ENCODE data around the gene AOPEP. TPM values are rescaled to one million over a fixed set of nuclear protein-coding genes. Genes with fewer than 3 reads are reported as not detected.

AOPEP gene
- polyA plus RNA-seq, 6 donors from 2014 or later, result 5.2 to 11.8 (median 8.2) TPM

DNA sequence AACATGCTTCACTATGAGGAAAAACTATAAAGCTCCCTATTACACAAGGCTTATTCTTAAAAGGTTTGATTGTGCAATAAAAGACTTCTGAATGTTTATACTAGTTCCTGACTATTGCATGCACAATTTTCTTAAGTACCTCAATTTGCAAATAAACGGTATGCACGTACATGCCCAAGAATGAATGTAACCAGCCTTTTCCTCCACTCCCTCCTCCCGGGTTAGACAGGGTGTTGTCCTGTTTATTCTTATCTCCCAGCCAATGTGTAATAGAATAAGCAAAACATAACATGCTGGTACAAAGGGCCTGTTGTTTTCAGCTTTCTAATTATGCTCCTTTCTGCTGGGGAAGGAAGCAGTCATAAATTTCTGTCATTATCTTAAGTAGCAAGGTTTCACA, 79.1 kb downstream of the AOPEP start:
- Mint-ChIP-seq H3K4me1 (peaks cover 13 to 19% (median 13%) of the 10 kb centered on the region in 3 donors), H3K27me3 (no peaks in the 10 kb centered on the region), H3K4me3 (no peak overlapping the region), H3K36me3 (peaks cover 29 to 35% of the 10 kb centered on the region in 2 donors), H3K9me3 (no peaks in the 10 kb centered on the region), H3K27ac (peak overlapping the region in 3 of 6 donors; percentile 65 to 81 (median 80))
- ATAC-seq (ENCODE audit: low read depth in 2 of 2) (no peak), DNase-seq (no peak)

DNA sequence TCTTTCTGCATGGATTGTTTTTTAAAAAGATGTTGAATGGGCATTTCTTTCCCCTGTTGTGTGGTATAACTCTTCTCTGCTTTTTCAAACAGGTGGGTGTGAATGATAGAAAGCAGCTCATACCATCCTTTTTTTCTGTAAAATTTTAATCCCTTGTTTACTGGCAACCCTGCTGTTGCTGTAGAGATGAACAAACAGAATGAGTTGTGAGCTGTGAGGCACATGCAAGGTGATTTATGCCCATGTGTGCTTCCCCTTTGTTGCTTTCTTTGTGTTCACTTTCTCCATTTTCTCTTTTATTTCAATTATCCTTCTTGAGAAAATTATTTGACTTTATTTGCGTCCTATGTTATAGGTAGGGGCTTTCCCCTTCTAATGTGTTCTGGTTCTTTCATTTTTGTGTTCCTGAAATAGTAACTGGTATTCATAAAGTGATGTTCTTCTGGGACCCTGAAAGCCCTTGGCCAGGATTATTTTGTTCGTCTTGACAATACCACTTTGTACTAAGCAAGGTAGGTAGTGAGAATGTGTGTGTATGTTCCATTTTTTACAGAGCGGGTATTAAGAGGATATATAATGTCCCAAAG, 79.9 kb downstream of the AOPEP start:
- Mint-ChIP-seq H3K27me3 (no peaks in the 10 kb centered on the region), H3K4me3 (peak overlapping the region in 2 of 8 donors; percentile 1 to 7), H3K4me1 (peaks cover 13 to 19% (median 13%) of the 10 kb centered on the region in 3 donors), H3K27ac (peak overlapping the region in 5 of 6 donors; percentile 27 to 90 (median 81)), H3K9me3 (no peaks in the 10 kb centered on the region), H3K36me3 (peaks cover 23 to 27% of the 10 kb centered on the region in 2 donors)
- peak; percentile 18 for DNase-seq
- ATAC-seq (ENCODE audit: low read depth in 2 of 2), result peak; percentile 32 to 64

DNA sequence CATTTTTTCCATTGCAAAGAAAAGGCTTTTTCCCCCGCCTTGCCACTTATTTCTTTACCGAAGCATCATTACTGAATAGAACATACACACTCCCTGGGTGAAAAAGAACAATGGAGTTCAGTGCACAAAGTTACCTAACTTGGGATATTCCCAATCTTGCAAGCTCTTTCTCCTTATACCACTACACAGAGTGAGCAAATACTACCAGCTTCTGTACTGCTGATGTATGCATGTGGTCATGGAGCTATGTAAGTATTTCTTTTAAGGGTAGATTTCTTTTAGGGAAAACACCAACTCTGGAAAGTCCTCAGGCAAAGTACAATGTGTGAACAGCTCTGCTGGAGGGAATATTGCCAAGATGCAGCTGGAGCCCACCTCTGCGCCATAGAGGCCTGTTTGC, 81.1 kb downstream of the AOPEP start:
- Mint-ChIP-seq H3K4me1 (peaks cover 13 to 19% (median 13%) of the 10 kb centered on the region in 3 donors), H3K27me3 (no peaks in the 10 kb centered on the region), H3K9me3 (no peaks in the 10 kb centered on the region), H3K27ac (peak overlapping the region in 4 of 6 donors; percentile 37 to 72 (median 56)), H3K4me3 (peak overlapping the region in 1 of 8 donors; percentile 1), H3K36me3 (peaks cover 23 to 24% of the 10 kb centered on the region in 2 donors)
- ATAC-seq (ENCODE audit: low read depth in 2 of 2) (no peak), DNase-seq (no peak)

DNA sequence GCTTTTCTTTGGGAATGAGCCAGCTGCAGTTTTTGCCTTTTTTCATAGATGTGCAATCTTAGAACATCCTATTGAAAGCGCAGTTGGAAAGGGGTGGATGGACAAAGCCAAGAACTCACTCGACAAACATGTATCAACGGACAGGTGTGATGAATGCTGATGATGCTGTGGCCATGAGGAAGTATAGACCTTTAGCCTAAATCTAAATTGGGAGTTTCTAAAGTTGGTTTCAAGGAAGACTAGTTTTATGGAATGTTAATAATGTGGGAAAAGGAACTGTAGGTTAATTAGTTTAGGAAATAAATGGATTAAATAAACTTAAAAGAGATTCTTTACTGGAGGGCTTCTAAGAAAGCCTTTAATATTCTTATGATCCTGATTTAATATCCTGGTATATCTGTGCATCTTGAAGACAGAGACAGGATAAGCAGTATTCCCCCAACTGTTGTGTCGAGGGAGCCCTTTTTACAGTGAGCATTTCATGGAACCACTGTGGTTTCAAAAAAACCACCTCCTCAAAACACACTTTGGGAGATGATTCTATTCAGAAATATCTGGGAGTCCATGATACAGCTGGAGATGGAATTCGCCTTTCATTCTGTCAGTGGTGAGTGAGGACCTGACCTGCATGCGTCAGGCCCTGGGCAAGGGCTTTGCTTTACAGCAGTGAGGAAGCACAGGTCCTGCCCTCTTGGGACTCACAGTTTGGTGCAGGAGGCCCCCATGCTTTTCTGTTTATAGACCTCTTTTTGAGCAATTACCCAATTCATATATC, 82.6 kb downstream of the AOPEP start:
- Mint-ChIP-seq H3K4me1 (peaks cover 13 to 19% (median 16%) of the 10 kb centered on the region in 3 donors), H3K9me3 (no peaks in the 10 kb centered on the region), H3K27ac (peak overlapping the region in 1 of 6 donors; percentile 82), H3K36me3 (peaks cover 13 to 18% of the 10 kb centered on the region in 2 donors), H3K4me3 (no peak overlapping the region), H3K27me3 (no peaks in the 10 kb centered on the region)
- DNase-seq (no peak), ATAC-seq (ENCODE audit: low read depth in 2 of 2) (no peak)

DNA sequence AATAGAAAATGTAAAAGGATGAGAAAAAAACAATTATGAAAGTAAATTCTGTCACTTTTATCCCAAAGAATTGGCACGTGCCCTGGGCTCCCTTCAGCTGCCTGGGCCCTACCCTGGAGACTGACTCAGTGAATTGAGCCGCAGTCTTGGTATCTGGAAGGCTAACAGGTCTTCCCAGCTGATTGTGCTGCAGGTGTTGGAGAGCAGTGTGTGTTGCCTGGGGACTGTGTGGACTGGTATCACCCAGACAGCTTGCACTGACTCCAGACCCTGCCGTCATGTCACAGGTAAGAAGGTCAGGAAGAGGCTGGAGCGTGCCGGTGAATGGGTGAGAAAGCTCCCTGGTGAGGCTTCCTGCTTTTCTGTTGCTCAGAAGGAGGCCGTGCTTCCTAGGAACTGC, 83.3 kb downstream of the AOPEP start:
- DNase-seq (no peak), ATAC-seq (ENCODE audit: low read depth in 2 of 2) (no peak)
- Mint-ChIP-seq H3K27me3 (no peaks in the 10 kb centered on the region), H3K4me1 (peaks cover 13 to 19% (median 16%) of the 10 kb centered on the region in 3 donors), H3K9me3 (no peaks in the 10 kb centered on the region), H3K27ac (no peak overlapping the region), H3K4me3 (no peak overlapping the region), H3K36me3 (peaks cover 7 to 16% of the 10 kb centered on the region in 2 donors)

DNA sequence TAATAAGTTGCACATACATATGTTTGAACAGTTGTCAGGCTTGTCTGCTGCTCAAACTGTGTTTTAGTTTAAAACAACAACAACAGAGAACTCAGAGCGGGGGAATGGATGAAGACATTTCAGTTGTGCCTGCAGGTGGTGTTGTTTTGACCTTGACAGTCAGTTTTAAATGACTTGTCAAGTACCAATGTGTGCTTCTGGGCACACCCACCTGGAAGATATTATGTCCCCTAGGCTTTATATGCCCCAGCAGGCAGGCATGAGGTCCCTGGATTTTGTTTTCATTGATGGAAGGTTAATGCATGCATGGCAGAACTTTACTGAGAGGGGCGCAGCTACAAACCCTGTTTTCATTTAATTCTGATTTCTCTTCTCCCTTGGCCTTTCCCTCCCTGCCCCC, 84.6 kb downstream of the AOPEP start:
- Mint-ChIP-seq H3K27me3 (no peaks in the 10 kb centered on the region), H3K4me1 (peaks cover 8 to 16% (median 14%) of the 10 kb centered on the region in 3 donors), H3K36me3 (peaks cover 6 to 16% of the 10 kb centered on the region in 2 donors), H3K4me3 (no peak overlapping the region), H3K27ac (no peak overlapping the region), H3K9me3 (no peaks in the 10 kb centered on the region)
- ATAC-seq (ENCODE audit: low read depth in 2 of 2) (no peak), DNase-seq (no peak)

DNA sequence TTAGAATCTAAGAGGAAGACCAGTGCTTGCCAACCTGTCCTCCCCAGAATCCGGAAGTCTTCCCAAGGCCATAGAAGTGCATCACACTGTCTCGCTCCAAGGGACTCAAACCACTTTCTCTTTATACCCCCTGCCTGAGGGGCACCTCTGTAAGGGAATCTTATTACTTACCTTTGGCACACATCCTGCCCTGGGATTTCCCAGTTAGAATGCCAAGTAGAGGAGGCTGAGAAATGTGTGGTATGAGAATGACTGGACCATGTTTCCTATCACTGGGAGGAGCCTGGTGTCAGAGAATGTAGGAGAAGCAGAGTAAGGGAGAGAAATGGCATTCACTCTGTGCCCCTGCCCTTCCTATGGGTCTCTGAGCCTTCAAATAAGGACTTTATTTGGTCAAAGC, 85.8 kb downstream of the AOPEP start:
- H3K9me3 Mint-ChIP-seq, result no peaks in the 10 kb centered on the region
- DNase-seq (no peak), ATAC-seq (ENCODE audit: low read depth in 2 of 2) (no peak)
- H3K36me3 Mint-ChIP-seq, result peaks cover 5% of the 10 kb centered on the region in 2 donors
- peaks cover 0 to 8% (median 3%) of the 10 kb centered on the region in 3 donors for H3K4me1 Mint-ChIP-seq
- H3K27me3 Mint-ChIP-seq, result no peaks in the 10 kb centered on the region
- no peak overlapping the region for H3K4me3 Mint-ChIP-seq
- peak overlapping the region in 1 of 6 donors; percentile 42 for H3K27ac Mint-ChIP-seq

DNA sequence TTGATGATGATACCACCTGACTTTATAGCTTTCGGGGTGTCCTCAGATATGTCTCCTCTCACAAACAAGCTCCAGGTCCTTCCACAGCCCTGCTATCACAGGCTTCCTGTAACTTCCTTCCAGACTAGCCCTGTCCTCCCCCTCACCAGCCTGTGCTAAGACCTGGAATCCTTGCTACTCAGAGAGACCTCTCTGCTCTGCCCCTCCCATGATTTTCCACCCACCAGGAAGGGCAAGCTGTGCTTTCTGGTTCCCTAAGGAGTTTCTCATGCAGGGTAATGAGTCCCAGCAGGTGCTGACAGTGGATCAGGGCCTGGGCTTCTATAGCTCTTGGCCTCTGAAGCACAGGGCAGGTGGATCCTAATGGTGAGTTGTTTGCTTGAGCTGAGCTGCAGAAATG, 86.9 kb downstream of the AOPEP start:
- Mint-ChIP-seq H3K4me1 (peaks cover 0 to 3% (median 0%) of the 10 kb centered on the region in 3 donors), H3K4me3 (no peak overlapping the region), H3K36me3 (peaks cover 0 to 11% of the 10 kb centered on the region in 2 donors), H3K27me3 (no peaks in the 10 kb centered on the region), H3K27ac (peak overlapping the region in 1 of 6 donors; percentile 16), H3K9me3 (no peaks in the 10 kb centered on the region)
- DNase-seq (no peak), ATAC-seq (ENCODE audit: low read depth in 2 of 2) (no peak)

DNA sequence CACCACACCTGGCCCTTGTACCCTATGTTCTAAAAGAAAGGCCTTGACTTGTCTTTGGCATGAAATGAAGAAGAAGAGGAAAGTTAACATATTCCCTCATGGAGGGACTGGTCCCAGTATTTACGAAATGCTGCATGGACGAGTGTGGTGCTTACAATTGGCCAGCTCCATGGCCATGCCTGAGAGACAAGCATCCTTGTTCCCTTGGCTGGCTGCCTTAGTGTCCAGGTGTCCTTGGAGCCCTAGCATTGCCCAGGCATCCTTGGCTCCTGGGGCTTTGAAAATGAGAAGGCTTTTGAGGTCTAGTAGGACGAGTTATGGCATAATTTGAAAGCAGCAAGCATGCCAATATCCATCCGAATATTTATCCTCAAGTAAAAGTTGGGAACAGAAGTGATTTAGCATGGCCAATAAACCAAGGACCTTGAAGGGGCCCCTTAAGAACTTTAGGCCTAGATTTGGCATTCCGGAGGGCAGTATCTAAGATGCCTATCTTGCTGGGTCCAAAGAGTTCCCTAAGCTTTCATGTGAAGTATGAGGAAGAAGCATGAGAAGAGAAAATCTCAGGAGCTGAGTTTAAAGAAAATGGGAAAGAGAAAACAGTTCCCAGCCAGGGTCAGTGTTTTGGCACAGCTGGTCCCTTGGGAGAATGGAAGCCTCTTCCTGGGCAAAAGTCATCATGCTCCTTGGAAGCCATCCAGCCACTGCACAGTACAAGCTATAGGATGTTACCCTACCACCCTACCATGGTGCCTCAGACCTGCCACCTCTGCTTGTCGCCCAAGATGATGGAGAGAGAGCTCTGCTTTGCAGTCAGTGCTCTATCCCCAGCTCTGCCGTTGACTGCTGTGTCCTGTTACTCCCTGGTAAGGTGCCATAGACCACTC, 91.0 kb downstream of the AOPEP start:
- Mint-ChIP-seq H3K36me3 (peaks cover 0 to 16% of the 10 kb centered on the region in 2 donors), H3K4me1 (peaks cover 0 to 7% (median 5%) of the 10 kb centered on the region in 3 donors), H3K27ac (no peak overlapping the region), H3K4me3 (no peak overlapping the region), H3K27me3 (no peaks in the 10 kb centered on the region), H3K9me3 (no peaks in the 10 kb centered on the region)
- DNase-seq (no peak), ATAC-seq (ENCODE audit: low read depth in 2 of 2) (no peak)

DNA sequence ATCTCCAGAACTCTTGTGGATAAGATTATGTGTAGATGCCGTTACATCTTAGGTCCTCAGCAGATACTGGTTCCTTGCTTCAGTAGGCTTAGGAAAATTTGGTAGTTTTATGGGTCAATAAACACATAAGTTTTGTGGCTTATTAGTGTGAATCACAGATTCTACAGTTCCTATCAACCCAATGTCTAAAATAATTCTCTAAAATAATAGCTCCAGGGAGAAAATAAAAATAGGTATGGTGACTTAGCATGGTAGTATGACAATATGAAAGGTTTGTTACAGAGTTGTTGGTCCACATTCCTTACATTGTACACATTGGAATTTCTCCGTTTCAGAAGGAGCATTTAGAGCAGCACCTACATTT, 91.7 kb downstream of the AOPEP start:
- no peaks in the 10 kb centered on the region for H3K9me3 Mint-ChIP-seq
- ATAC-seq (ENCODE audit: low read depth in 2 of 2), result no peak

DNA sequence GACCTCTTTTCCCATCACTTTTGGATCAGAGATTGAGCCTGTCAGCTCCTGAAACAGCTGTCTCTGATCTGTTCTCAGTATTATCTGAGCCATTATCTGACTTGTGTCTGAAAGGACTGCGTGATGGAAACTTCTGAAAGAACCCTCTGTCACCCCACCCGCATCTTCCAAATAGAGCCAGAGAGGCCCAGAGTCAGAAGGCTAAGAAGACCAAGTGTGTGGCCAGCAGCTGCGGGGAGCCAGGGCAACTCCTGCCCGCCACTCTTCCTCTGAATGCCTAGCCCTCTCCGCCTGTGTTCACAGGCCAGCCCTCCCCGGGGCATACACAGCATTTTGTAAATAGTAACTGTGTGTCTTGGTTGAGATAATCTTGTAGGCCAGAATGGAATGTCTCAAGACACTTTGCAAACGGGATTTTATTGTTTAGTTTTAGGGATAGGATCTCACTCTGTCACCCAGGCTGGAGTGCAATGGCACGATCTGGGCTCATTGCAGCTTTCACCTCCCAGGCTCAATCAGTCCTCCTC, 92.7 kb downstream of the AOPEP start:
- Mint-ChIP-seq H3K27ac (peak overlapping the region in 2 of 6 donors; percentile 10 to 16), H3K4me1 (peaks cover 0 to 7% (median 5%) of the 10 kb centered on the region in 3 donors), H3K27me3 (no peaks in the 10 kb centered on the region), H3K36me3 (peaks cover 11 to 24% of the 10 kb centered on the region in 2 donors), H3K4me3 (no peak overlapping the region), H3K9me3 (no peaks in the 10 kb centered on the region)
- no peak for ATAC-seq (ENCODE audit: low read depth in 2 of 2)
- no peak for DNase-seq

More for the DNA sequence above, 91.7 kb downstream of the AOPEP start:
- peaks cover 2 to 17% of the 10 kb centered on the region in 2 donors for H3K36me3 Mint-ChIP-seq
- no peak for DNase-seq
- no peak overlapping the region for H3K4me3 Mint-ChIP-seq
- no peak overlapping the region for H3K27ac Mint-ChIP-seq
- no peaks in the 10 kb centered on the region for H3K27me3 Mint-ChIP-seq
- peaks cover 0 to 7% (median 5%) of the 10 kb centered on the region in 3 donors for H3K4me1 Mint-ChIP-seq

DNA sequence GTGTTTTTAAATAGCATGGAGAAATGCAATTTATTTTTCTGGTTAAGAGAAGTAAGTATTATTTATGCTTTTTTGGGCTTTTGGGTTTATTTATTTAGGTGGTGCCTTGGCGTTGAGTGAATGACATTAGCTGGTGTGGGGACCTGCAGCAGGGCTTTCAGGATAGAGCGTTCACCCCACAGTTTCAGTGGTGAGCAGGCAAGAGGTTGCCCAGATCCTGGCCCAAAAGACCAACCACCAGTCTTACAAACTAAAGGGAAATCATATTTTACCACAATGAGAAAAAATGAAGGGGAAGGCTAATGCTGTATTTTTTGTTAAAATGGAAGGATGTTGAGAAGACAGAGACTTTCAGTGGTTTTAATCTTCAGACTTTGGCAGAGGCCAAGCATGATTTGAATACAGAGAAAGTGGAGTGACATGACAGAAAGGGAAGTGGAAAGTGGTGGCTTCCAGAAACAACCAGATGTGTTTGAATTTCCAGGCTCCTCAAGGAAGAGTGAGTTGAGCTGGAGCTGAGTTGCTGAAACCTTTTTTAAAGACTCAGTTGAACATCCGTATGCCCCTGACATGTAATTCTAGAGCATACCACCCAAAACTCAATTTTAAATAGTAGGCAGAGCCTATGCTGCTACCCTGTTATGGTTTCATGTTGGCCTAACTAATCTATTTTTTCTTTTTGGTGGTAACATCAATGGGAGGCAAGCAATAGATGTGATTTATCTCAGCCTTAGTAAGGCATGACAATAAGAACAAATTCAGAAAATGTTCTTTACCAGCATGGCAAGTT, 94.8 kb downstream of the AOPEP start:
- H3K36me3 Mint-ChIP-seq, result peaks cover 17 to 27% of the 10 kb centered on the region in 2 donors
- peak overlapping the region in 3 of 6 donors; percentile 19 to 49 (median 46) for H3K27ac Mint-ChIP-seq
- ATAC-seq (ENCODE audit: low read depth in 2 of 2) (no peak), DNase-seq (no peak)
- no peaks in the 10 kb centered on the region for H3K9me3 Mint-ChIP-seq
- peaks cover under 1 to 7% (median 5%) of the 10 kb centered on the region in 3 donors for H3K4me1 Mint-ChIP-seq
- no peak overlapping the region for H3K4me3 Mint-ChIP-seq
- no peaks in the 10 kb centered on the region for H3K27me3 Mint-ChIP-seq
